SW 1271 (cell line): ENCODE data around the gene TNFSF8.

Experiments
- DNase-seq, 2 experiments: peaks; one replicate each; lab custom pipeline; 2025; lab: John Stamatoyannopoulos, UW

Gene TNFSF8

DNA sequence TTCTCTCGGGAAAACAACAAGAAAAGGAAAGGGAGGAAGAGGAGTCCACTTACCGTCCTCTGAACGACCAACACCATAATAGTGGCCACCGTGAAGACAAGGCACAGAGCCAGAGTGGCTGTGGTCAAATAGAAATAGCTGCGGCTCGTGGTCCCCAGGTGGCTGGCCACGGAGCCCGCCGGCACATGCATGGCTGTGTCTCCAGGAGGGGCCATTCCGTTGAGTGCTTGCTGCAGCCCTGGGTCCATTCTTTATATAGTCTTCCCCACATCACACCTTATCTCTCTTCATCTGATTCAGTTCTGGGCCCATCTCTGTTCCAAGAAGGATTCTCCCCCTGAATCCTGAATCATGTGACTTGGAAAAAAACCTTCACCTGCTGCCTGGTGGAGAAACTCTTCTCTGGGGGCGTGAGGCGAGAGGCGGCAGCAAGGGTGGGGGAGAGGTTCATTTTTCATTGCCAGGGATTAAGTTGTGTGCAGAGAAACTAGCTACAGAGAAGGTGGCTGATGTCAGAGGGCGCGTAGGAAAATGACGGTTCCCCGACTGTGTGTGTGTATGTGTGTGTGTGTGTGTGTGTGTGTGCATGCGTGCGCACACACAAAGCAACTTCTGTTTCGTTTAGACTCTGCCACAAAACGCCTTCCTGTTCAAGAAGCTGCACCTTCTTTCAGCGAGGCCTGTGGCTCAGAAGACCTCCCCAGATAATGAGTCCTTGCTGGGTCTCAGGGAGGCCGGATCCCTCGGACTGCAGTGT is at the start of gene TNFSF8:
TSS of gene TNFSF8 (minus strand) at position 536 of the 757 bp plus-strand sequence. CDS start at position 248, 288 bp downstream.
- no peak for DNase-seq

DNA sequence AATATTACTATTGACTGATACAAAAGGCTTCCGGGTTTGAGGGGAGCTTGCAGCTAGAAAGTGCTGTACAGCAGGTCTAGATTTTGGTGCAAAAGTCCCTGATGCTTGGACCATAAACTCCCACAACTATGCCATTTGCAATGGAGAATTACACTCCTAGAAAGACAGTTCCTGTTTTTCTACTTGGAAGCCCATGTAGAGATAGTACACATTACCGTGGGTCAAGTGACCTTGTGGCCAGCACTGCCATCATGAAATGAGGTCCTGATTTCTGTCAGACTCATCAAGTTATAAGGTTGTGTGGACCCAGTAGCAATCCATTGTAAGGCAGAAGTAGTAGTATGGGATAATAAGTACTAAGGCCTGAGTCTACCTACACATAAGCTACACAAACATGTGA is 42.8 kb upstream of the TNFSF8 start:
- DNase-seq: no peak

DNA sequence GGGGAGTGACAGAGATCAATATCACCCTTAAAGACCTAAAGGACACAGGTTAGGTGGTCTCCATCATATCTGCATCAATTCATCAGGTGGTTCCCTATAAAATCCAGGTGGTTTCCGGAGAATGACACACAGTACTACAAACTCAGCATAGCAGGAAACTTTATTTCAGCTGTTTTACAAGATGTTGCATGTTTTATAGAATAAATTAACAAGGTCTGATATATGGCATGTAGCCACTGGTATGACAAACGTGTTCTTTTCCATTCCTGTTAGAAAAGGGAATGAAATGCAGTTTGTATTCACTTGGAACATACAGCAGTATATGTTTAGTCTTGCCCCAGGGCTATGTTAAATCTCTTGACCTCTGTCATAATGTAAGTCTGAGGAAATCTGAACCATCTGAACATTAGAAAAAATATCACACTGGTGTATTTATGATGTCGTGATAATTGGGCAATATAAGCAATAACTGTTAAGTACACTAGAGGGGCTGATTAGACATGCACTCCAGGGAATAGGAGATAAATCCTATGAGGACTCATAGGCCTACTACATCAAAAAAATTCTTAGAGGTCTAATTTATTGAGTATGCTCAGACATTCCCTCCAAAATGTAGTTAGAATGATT is 42.2 kb upstream of the TNFSF8 start:
- DNase-seq: no peak

DNA sequence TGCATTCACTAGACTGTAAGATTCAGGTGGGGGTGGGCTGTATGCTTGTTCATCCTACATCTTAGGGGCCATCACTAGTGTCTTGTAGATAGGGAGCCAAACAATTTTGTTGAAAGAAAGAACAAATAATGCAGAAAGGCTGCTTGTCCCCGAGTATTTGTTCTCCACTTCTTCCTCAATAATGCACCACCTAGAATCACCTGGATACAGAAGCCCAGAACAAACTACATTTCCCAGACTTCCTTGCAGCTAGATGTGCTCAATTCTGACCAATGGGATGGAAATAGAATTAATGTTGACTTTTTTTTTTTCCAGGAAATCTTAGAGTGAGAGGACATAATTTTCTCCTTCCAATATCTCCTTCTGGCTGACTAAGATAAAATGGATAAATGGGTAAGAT is 38.9 kb upstream of the TNFSF8 start:
- DNase-seq: no peak

DNA sequence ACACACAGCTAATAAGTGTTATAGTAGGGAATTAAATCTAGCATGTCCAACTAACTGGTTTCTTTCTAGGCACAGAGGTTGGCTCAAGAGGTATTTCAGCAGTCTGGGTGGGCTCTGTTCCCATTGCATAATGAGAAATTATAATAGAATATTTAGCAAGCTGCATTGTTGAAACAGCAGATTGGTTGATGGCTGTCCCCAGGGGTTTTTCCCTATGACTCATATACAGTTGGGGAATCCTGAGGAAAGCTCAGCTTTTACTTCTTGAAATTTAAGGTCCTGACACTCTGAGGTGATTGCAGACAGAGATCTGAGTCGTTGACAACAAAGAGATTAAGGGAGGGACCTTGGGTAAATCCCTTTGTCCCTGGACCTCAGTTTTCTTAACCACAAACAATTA is 38.3 kb upstream of the TNFSF8 start:
- DNase-seq: no peak

DNA sequence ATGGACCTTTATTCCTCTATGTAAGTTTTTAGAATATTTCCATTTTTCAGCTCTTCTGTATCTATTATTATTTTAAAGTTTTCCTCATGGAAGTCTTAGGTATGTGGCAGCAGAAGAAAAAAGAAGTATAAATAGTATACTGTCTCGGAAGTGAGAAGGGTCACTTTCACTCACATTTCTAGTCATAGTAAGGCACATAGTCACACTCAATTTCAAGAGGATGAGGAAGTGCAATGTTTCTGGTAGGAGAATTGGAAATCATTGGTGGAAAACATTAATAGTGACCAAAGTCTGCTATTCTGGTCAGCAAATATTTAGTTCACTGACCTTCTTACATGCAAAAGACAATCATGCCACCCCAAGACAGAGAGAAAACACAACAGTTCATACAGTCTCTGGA is 35.2 kb upstream of the TNFSF8 start:
- no peak for DNase-seq

GRCh38 chr9:114962809-114963208 is 32.4 kb upstream of the TNFSF8 start:
- DNase-seq: no peak

- DNase-seq: no peak
Measured at GRCh38 chr9:114960276-114960675, 29.9 kb upstream of the TNFSF8 start.

DNA sequence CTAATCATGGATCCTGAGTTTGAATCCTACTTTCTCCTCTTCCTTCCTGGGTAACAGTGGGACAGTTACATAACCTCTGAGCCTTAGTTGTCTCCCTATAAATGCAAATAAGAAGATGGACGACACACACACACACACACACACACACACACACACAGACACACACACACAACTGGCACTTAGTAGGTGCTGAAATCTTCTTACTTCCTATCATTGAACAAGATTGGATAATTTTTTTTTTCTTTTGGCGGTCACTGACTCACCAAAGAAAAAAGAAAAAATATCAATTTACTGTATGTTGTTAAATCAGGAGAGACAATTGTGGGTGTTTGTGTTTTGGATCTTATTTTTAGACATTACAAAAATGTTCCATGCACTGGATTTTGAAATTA is 28.4 kb upstream of the TNFSF8 start:
- DNase-seq: no peak

- no peak for DNase-seq
Measured at GRCh38 chr9:114958021-114958843, 27.8 kb upstream of the TNFSF8 start.

GRCh38 chr9:114957558-114957957 is 27.2 kb upstream of the TNFSF8 start:
- no peak for DNase-seq

GRCh38 chr9:114954956-114955582 is 24.7 kb upstream of the TNFSF8 start:
- DNase-seq: no peak

DNA sequence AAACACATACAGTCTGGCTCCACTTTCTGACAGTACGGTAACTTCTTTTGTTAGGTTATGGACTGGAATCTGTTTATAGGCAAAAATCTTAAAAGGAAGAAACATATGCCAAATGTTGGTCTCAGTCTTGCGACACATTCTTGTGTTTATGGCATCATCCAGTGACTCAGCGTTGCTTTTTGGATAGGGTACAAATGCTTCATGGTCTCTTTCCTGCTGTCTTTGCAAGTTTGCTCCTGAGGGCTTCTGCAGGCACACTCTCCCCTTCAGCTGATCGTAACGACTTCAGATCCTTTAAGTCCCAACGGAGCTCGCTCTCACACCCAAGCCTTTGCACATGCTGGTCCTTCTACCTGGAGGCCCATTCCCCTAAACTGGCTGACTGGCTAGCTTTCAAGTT is 23.6 kb upstream of the TNFSF8 start:
- no peak for DNase-seq

- no peak for DNase-seq
Measured at GRCh38 chr9:114953046-114953445, 22.7 kb upstream of the TNFSF8 start.

GRCh38 chr9:114950761-114951160 is 20.4 kb upstream of the TNFSF8 start:
- DNase-seq: no peak

DNA sequence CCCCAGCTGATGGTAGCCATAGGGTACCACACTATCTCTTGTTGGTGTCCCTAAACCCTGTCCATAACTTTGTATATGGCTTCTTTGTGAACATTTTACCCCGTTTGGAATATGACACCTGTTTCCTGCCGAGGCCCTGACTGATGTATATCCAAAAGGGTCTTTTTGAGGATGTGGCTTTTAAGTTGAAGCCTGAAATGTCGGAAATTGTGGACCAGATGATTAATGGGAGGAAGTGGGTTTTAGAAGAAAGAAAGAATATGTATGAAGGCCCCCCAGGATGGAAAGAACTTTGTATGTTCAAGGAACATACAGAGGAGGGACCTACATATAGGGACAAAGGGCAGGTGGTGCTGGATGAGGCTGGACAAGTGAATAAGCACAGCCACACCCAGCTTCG is 16.7 kb upstream of the TNFSF8 start:
- DNase-seq: no peak

DNA sequence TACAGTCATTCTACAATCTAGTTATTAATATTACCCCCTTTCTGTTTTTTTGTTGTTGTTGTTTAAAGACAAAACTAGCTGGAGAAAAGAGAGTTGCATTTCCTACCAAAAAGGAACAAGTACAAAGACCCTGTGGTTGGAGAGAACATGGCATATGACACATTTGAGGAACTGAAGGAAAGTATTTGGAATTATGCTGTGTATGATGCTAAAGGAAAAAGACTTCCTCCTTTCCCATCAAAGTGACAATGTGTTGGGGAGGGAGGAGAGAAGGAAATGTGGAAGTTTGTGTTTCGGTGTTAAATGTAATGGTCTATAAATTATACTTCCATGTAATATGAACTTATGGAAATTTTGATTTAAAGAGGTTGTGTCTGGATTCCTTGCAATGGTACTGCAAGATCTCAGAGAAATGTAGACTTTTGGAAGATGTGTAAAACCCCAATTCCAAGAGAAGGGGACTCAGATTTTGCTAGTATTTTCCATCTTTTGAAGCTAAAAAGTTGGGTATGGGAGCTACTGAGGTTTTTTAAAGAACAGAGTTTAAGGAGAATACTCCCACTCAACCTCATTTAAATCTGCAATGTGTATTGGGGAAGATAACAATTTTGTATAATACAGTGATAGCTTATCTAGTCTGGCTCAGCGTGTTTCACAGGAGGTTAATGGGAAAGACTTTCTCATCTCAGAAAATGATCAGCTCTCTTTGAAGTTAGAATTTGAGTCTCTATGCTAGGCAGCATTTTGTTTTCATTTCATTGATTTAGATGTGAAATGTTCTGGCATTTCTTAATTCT is 15.4 kb upstream of the TNFSF8 start:
- DNase-seq: no peak

GRCh38 chr9:114941376-114941775 is 11.0 kb upstream of the TNFSF8 start:
- no peak for DNase-seq

DNA sequence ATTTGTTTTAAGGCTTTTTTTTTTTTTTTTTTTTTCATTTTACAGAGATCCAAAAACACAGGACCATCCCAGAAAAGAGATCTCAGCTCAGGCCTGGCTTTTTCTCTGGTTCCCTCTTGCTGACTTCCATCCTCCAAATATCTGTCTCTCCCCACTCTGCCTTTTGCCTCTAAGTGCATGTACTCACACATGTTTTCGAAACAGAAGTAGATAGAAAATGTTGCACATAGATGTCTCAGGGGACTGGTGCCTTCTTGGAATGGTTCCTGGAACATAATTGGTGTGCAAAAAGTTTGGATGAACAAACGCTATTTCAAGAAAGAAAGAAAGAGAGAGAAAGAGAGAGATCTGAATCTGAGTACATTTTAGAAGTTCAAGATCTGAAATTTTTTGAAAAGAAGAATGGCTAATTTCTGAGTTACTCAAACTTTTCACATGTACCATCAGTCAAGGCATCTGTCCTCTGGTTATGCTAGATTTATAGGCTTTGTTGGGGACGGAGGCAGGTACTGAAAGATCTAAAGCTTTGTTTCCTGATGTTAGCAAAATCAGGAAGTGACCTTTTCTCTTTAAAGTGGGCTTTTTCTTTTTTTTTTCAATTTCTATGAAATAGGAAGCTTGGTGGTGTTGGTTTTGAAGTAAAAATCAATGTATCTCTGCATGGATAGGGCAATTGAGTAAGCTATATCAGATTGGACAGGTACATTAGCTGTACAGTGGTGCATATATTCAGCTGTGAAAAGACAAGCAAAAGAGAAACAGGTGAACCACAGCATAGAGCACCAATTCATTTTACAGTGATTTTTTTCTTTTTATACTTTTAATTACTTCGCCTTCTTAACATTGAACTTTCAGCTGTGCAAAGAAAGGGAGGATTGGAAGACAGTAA is 8.5 kb upstream of the TNFSF8 start:
- DNase-seq: no peak

DNA sequence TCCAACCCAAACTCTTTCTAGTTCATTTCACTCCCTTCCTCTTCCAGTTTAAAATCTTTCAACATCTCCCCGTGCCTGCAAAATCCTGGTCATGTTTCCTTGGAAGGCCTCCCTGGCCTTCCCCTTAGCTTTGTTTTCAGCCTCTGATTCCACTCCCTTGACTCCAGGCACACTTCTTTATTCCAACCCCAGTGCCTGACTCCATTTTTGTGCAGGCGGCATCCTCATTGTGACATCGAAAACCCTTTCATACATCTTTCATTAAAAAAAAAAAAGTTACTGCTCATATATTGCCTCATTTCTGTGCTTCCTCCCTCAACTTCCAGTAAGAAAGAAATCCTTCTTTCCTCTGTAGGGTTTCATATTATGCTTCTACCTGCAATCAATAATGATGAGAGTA is 7.1 kb upstream of the TNFSF8 start:
- no peak for DNase-seq

DNA sequence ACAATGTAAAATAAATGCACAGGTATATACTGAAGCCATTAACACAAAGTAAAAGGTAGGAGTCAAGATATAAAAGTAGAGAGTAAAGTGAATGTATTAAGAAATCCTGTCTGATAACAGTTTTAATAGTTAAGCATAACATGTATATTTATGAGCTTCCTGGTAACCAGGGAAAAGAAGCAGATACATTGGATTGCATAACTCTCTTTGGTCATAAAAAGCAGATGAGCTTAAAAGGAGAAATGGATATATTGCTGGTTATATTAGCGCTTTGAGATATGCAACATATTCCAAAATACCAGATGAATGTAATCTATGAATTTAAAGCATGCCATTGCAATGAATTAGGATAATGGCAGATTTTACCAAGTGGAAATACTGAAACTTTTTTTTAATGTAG is 6.2 kb upstream of the TNFSF8 start:
- DNase-seq: no peak
